T-helper 2 cell treated with Interferon-gamma antibody and Interleukin-4, amounts not matched to agents 100 ng/mL and 5 ng/mL, for 36 hours (primary cell): ENCODE data around the gene TMEM192. TPM values are rescaled to one million over a fixed set of nuclear protein-coding genes. Genes with fewer than 3 reads are reported as not detected.

ENCODE experiments used
- total RNA-seq: library from RNA; stranded (reverse); gene quantifications from 2 replicates; pipeline ENCODE4 v1.2.3, GENCODE V29; 2022

Gene TMEM192
- total RNA-seq, 1 donor from 2014 or later = 7.9 TPM

Other genes starting within 250 kb of the TMEM192 start
- not detected in 2 replicates for gene APELA, start 235.7 kb downstream of the TMEM192 start, total RNA-seq
- gene TRIM61, start 135.2 kb downstream of the TMEM192 start, total RNA-seq = 3.6 and 3.8 TPM in 2 replicates
- gene TRIM60, start 80.9 kb downstream of the TMEM192 start, total RNA-seq = not detected in 2 replicates
- not detected in 2 replicates for gene TRIM75, start 59.0 kb downstream of the TMEM192 start, total RNA-seq
- 23.0 and 26.3 TPM in 2 replicates for gene KLHL2, start 94.7 kb upstream of the TMEM192 start, total RNA-seq
- 38.9 and 41.9 TPM in 2 replicates for gene MSMO1, start 214.8 kb upstream of the TMEM192 start, total RNA-seq